K562 (cell line): ENCODE data around the gene BMP8B. TPM values are rescaled to one million over a fixed set of nuclear protein-coding genes. Genes with fewer than 3 reads are reported as not detected.
A peak's percentile ranks its signal among the peaks of the same experiment; 100 is the strongest.

Experiments used
- ATF1 ChIP-seq, 2 experiments: fragments of 450-650 bp in 1 of 2; IDR thresholded peaks; 2 replicates each; pipeline ENCODE4 v1.6.1; 2016; ENCODE audit warnings: missing compliant biosample characterization in 1 of 2, missing genetic modification characterization in 1 of 2
- ESRRA ChIP-seq: fragments of 450-650 bp; IDR thresholded peaks from 2 replicates; pipeline ENCODE4 v1.6.1; 2014; ENCODE audit warnings: low read depth, mild to moderate bottlenecking, moderate library complexity, borderline replicate concordance
- GTF2E2 ChIP-seq: fragments of 200-800 bp; sonication (Bioruptor generic); IDR thresholded peaks from 2 replicates; pipeline ENCODE4 v1.6.1; 2016; ENCODE audit warnings: missing genetic modification characterization, missing compliant biosample characterization
- IRF9 ChIP-seq: fragments of 450-650 bp; IDR thresholded peaks from 2 replicates; pipeline ENCODE4 v1.6.1; 2016; ENCODE audit warnings: missing biosample characterization, missing genetic modification characterization
- KLF1 ChIP-seq: fragments of 450-650 bp; IDR thresholded peaks from 2 replicates; pipeline ENCODE4 v1.6.1; 2016; ENCODE audit warnings: missing genetic modification characterization, missing compliant biosample characterization
- MEF2A ChIP-seq: IDR thresholded peaks from 2 replicates; pipeline ENCODE4 v1.6.1; 2011; ENCODE audit warnings: low read depth, mild to moderate bottlenecking, low read length, moderate library complexity; ENCODE audit not compliant: control insufficient read depth
- MEF2D ChIP-seq: conservative IDR thresholded peaks from 2 replicates; pipeline ENCODE4 v1.6.1; 2016; ENCODE audit warnings: low read depth, missing genetic modification characterization, missing compliant biosample characterization
- MLX ChIP-seq, 2 experiments: fragments of 450-650 bp in 1 of 2; sonication (generic) in 1 of 2; formaldehyde crosslinking; conservative IDR thresholded peaks; 2 replicates each; pipeline versions ENCODE4 v1.4.0 to v1.8.1; 2020 to 2022; ENCODE audit warnings: mild to moderate bottlenecking in 1 of 2, missing genetic modification reagents in 1 of 2
- NR3C1 ChIP-seq: sonication (generic); formaldehyde crosslinking; IDR thresholded peaks from 2 replicates; pipeline ENCODE4 v1.8.1; 2022; ENCODE audit warnings: missing genetic modification reagents
- SMARCE1 ChIP-seq: fragments of 450-650 bp; IDR thresholded peaks from 2 replicates; pipeline ENCODE4 v1.7.1; 2016; ENCODE audit warnings: mild to moderate bottlenecking
- SNRNP70 ChIP-seq: fragments of 200-400 bp; formaldehyde crosslinking; optimal IDR thresholded peaks from 2 replicates; pipeline ENCODE3; 2017; ENCODE audit warnings: low read depth, low read length
- SRSF7 ChIP-seq: fragments of 200-400 bp; formaldehyde crosslinking; optimal IDR thresholded peaks from 2 replicates; pipeline ENCODE3; 2017; ENCODE audit warnings: mild to moderate bottlenecking, low read depth, low read length
- TEAD4 ChIP-seq, 2 experiments: sonication (generic) in 1 of 2; formaldehyde crosslinking in 1 of 2; IDR thresholded peaks; 2 replicates each; pipeline versions ENCODE4 v1.6.1 to v1.8.0; 2012 to 2022; ENCODE audit warnings: borderline replicate concordance in 1 of 2, inconsistent platforms in 1 of 2, low read length in 1 of 2, mild to moderate bottlenecking in 1 of 2, missing genetic modification reagents in 1 of 2
- THAP7 ChIP-seq: fragments of 250-450 bp; sonication (Bioruptor Pico); IDR thresholded peaks from 2 replicates; pipeline ENCODE4 v1.5.0; 2021
- ZBTB17 ChIP-seq: fragments of 450-650 bp; formaldehyde crosslinking; IDR thresholded peaks from 2 replicates; pipeline ENCODE4 v1.4.0; 2020; ENCODE audit warnings: mild to moderate bottlenecking
- ZBTB33 ChIP-seq: sonication (generic); formaldehyde crosslinking; IDR thresholded peaks from 2 replicates; pipeline ENCODE4 v1.8.1; 2023; ENCODE audit warnings: mild to moderate bottlenecking, missing genetic modification reagents
- ZC3H11A ChIP-seq: IDR thresholded peaks from 2 replicates; pipeline ENCODE4 v1.6.1; 2012; ENCODE audit warnings: low read depth, low read length, improper control_type of control experiment
- ZKSCAN1 ChIP-seq: fragments of 150-350 bp; IDR thresholded peaks from 2 replicates; pipeline ENCODE4 v1.6.1; 2016; ENCODE audit warnings: low read depth, low read length
- ZNF134 ChIP-seq: fragments of 250-450 bp; sonication (Bioruptor Pico); conservative IDR thresholded peaks from 2 replicates; pipeline ENCODE4 v1.4.0; 2020
- ZNF384 ChIP-seq: IDR thresholded peaks from 2 replicates; pipeline ENCODE4 v1.6.1; 2012; ENCODE audit warnings: low read depth, low read length, improper control_type of control experiment
- ZNF584 ChIP-seq: fragments of 200-800 bp; sonication (Bioruptor generic); IDR thresholded peaks from 2 replicates; pipeline ENCODE4 v1.6.1; 2016; ENCODE audit warnings: low read depth, mild to moderate bottlenecking, missing genetic modification characterization, missing compliant biosample characterization
- ZNF778 ChIP-seq: fragments of 450-650 bp; formaldehyde crosslinking; IDR thresholded peaks from 2 replicates; pipeline ENCODE4 v1.4.0; 2020; ENCODE audit warnings: mild to moderate bottlenecking, moderate library complexity
- polyA plus RNA-seq, 8 experiments: library from polyadenylated mRNA; depleted of rRNA in 4 of 8; stranded (reverse) in 5 of 8; unstranded in 3 of 8; fragments of >200 nt; fragmentation: Nextera tagmentation in 2 of 8; fragmentation: Illumina TruSeq in 1 of 8; extraction: Ambion mirVana in 2 of 8; extraction: Trizol in 1 of 8; gene quantifications; 2 replicates each; pipeline versions ENCODE4 v1.2.1 to v1.2.3, GENCODE V29; 2011 to 2014; ENCODE audit warnings: inconsistent platforms in 1 of 8, missing spikeins in 1 of 8
- total RNA-seq, 7 experiments: library from RNA; depleted of rRNA in 6 of 7; stranded (reverse); fragments of >200 nt in 6 of 7; fragmentation: Illumina TruSeq in 2 of 7; extraction: Trizol in 2 of 7; gene quantifications; 2 replicates each; pipeline versions ENCODE4 v1.2.1 to v1.2.3, GENCODE V29; 2011 to 2021; ENCODE audit warnings: low replicate concordance in 1 of 7

Gene BMP8B
- total and polyA plus RNA-seq, 9 of the 15 experiments (the other 6 are each of a cell fraction or from before 2014, with no cell fraction given), result 0.03 to 0.33 (median 0.14) TPM

GRCh38 chr1:39788758-39789570 lies at the start of gene BMP8B (continued):
- TF ChIP-seq SNRNP70 (no peak), ZNF134 (CRISPR knock-in tag) (no peak), ZBTB17 (no peak), TEAD4 (IDR thresholded peaks at IDR 0.05; ENCODE audit: low read length) (no peak), TEAD4 (CRISPR knock-in tag; IDR thresholded peaks at IDR 0.05; ENCODE audit: borderline replicate concordance) (peak; percentile 65; the same call in 1 of the 2 replicates), ZC3H11A (no peak), MEF2A (no peak), SRSF7 (no peak), ATF1 (CRISPR knock-in tag; IDR thresholded peaks at IDR 0.05) (no peak), ATF1 (tag; IDR thresholded peaks at IDR 0.05) (peak; percentile 45), NR3C1 (no peak), KLF1 (tag) (no peak; the same call in 1 of the 2 replicates), THAP7 (no peak), ZNF584 (no peak), ESRRA (no peak), MEF2D (tag) (no peak), GTF2E2 (tag) (no peak), ZBTB33 (CRISPR knock-in tag) (peak; percentile 60; the same call in 1 of the 2 replicates), SMARCE1 (no peak), ZNF778 (CRISPR knock-in tag) (no peak), ZKSCAN1 (no peak), MLX (CRISPR knock-in tag; conservative IDR thresholded peaks at IDR 0.05) (0 out of 4 replicates have a peak, but pooled peaks of 1 of the 2 experiments have one; percentile 66), ZNF384 (no peak), IRF9 (no peak)
